Subcutaneous adipose tissue (tissue), 4 donors: Measurements from ENCODE around the gene ABHD4. TPM values are rescaled to one million over a fixed set of nuclear protein-coding genes. Genes with fewer than 3 reads are reported as not detected.

Experiments
- total RNA-seq, 4 donors: library from RNA; depleted of rRNA; stranded (reverse); fragments of >200 nt; gene quantifications; one replicate each; pipeline ENCODE4 v1.1.0, GENCODE V29; 2016
- TF ChIP-seq, protein P1 (sequence below): fragments of 450-650 bp; IDR thresholded peaks from one replicate; pipeline ENCODE4 v1.5.1; 2016; ENCODE audit warnings: low read depth, mild to moderate bottlenecking, control low read depth, antibody characterized with exemption, moderate library complexity

Gene ABHD4
- total RNA-seq, 4 donors from 2014 or later, result 22.8 to 43.5 (median 38.1) TPM

DNA sequence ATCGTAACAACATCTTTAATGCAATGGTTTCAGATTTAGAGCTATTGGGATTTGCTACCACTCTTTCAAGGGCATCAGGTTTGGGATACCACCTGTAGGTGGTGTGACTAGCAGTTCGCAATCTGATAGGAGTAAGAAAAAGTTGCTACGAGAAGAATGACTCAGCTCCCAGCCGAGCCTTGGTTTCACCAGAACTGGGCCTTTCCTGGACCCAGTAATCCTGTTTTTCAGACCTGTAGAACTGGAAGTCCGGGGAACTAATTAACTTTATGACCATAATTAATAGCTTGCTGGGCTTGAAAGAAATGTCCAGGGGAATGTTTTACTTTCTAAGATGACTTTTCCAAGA is 770 bp downstream of the ABHD4 start:
- TF ChIP-seq, protein P1, sequence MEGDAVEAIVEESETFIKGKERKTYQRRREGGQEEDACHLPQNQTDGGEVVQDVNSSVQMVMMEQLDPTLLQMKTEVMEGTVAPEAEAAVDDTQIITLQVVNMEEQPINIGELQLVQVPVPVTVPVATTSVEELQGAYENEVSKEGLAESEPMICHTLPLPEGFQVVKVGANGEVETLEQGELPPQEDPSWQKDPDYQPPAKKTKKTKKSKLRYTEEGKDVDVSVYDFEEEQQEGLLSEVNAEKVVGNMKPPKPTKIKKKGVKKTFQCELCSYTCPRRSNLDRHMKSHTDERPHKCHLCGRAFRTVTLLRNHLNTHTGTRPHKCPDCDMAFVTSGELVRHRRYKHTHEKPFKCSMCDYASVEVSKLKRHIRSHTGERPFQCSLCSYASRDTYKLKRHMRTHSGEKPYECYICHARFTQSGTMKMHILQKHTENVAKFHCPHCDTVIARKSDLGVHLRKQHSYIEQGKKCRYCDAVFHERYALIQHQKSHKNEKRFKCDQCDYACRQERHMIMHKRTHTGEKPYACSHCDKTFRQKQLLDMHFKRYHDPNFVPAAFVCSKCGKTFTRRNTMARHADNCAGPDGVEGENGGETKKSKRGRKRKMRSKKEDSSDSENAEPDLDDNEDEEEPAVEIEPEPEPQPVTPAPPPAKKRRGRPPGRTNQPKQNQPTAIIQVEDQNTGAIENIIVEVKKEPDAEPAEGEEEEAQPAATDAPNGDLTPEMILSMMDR, result no peak

DNA sequence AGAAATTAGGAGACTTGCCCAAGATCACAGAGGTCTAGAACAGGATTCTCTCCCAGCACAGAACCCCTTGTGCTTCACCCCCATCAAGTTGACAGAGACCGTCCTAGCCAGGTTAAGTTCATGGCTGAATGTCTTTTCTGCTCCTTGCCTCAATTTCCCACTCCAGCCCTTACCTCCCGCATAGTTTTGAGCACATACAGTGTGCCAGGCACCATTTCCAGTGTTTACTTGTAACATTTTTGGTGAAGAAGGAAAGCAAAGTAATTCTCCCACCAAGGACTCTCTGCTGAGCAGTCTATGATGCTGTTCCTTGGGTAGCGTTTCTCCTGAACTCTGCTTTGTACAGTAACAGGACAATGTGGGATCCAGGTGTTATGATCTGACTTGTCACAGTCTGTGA is 1.2 kb downstream of the ABHD4 start:
- TF ChIP-seq, protein P1, result no peak

DNA sequence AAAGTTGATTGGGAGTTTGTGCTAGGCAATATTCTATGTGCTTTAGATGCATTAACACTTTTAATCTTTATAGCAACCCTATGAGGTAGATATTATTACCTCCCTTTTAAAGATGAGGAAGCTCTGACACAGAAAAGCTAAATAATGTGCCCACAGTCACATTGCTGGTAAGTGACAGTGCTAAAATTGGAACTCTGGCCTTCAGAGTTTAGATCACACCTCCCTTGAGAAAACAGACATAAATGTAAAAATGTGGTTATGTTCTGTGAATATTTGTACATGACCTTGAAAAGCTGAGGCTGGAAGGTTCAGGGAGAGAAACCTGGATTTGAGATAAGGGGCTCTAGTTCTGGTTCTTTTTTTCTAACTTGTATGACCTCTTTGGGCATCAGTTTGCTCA is 1.9 kb downstream of the ABHD4 start:
- TF ChIP-seq, protein P1, result no peak

DNA sequence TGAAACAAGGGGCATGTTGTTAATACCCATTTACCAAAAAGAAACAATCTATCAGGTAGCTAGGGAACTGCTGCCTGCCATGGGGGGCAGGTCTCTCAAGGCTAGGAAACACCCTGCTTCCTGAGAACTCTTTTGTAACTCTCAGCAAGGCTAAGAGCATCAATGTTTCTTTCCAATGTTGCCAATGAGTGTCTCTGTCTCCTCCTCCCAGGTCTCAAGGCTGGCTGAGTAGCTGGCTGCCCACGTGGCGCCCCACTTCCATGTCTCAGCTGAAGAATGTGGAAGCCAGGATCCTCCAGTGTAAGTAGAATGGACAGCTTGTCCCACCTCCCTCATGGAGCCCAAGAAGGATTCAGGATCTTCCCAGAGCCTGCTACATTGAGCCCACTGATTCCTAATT is 3.4 kb downstream of the ABHD4 start:
- TF ChIP-seq, protein P1, result no peak

DNA sequence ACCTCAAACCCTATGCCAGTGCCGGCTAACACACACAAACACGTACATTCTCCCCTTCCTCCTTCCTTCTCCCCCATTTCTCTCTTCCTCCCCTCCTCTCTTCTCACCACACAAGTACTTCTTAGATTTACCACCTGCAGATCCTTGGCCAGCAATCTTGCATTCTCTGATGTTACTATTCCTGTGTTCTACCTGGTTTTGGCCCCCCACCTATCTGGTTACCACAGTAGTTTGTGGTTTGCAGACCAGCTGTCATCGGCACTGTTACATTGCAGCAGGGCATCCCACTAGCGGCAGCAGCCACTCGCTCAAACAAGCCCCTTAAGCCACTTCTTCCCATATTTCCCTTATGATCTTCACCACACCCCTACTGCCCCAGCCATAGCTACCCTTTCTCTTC is 3.9 kb downstream of the ABHD4 start:
- TF ChIP-seq, protein P1, result no peak

DNA sequence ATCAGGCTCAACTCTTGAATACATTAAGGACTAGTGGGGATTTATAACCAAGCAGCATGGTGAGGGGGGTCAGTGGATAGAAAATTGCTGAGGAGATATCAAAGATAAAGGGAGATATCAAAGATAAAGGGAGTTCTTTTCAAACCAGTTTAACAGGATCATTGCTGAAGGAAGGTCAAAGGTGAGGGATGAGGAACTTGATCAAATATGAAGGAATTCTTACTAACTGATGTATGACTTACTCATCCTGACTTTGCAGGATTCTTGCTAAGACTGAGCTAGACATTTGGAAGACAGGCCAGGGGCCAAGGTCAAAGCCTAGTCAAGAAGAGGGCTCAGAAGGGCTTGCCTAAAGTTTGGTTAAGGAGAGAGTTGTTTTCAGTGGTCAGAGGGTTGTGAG is 4.8 kb downstream of the ABHD4 start:
- TF ChIP-seq, protein P1, result no peak

DNA sequence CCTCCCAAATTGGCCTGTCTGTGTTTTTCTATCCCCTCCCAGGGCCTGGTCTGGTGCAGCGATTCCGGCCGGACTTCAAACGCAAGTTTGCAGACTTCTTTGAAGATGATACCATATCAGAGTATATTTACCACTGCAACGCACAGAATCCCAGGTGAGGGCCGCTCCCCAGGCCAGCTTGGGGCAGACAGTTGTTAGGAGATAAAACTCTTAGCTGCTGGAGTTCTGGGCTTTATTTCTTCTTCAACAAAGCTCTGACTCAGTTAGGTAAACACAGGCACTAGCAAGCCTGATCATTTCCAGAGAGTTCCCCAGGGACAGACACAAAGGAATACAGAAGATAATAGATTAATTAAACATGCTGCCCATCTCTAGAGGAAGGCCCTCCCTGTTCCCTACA is 8.3 kb downstream of the ABHD4 start:
- TF ChIP-seq, protein P1, result no peak

DNA sequence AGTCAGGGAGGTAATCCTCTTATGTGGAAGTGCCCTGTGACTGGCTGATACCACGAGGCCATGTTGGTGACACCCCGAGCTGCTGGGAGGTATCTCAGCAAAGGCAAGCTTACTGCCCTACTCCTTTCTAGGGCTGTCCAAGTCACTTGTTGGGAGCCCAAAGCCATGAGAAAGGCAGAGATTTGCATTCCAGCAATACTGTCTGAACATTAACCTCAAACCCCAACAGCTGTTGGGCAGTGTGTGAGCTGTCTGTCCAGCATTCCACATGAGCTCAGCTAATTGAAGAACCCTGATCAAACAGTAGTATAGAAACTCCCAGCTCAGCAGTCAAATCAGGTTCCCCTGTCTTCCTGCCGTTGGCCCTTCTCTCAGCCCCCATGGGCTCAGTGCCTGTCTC is 9.2 kb downstream of the ABHD4 start:
- TF ChIP-seq, protein P1, result no peak
